ENCODE data around the gene PKM.
A peak's percentile ranks its signal among the peaks of the same experiment; 100 is the strongest.

PKM gene

GRCh38 chr15:72200395-72201237 lies 30.4 kb downstream of the PKM start:
- no peak for DNase-seq
- no peak for ATAC-seq

GRCh38 chr15:72199721-72200212 lies 31.2 kb downstream of the PKM start:
- ATAC-seq = peak; percentile 45
- peak; percentile 70 for DNase-seq

- ATAC-seq = no peak
- DNase-seq = no peak
Measured at GRCh38 chr15:72199205-72199515, 31.8 kb downstream of the PKM start.

- no peak for ATAC-seq
- peak; percentile 15 for DNase-seq
Measured at GRCh38 chr15:72198356-72199204, 32.4 kb downstream of the PKM start.

- peak; percentile 60 for ATAC-seq
- DNase-seq = peak; percentile 56
Measured at GRCh38 chr15:72197460-72198355, 33.3 kb downstream of the PKM start, which contains the start of gene GRAMD2A. Gene GRAMD2A, minus strand, starts transcription at chr15:72197787.

- ATAC-seq (no peak), DNase-seq (peak; percentile 20)
Measured at GRCh38 chr15:72197041-72197459, 33.9 kb downstream of the PKM start.

- ATAC-seq (no peak), DNase-seq (no peak)
Measured at GRCh38 chr15:72196409-72197040, 34.5 kb downstream of the PKM start.

- ATAC-seq = no peak
Measured at GRCh38 chr15:72195101-72195511, 35.9 kb downstream of the PKM start.

GRCh38 chr15:72193836-72194396 lies 37.1 kb downstream of the PKM start:
- no peak for DNase-seq
- ATAC-seq = no peak

More at GRCh38 chr15:72195101-72195511, 35.9 kb downstream of the PKM start:
- no peak for DNase-seq

GRCh38 chr15:72192416-72192815 lies 38.6 kb downstream of the PKM start:
- ATAC-seq (no peak), DNase-seq (no peak)

GRCh38 chr15:72189250-72189902 lies 41.6 kb downstream of the PKM start:
- DNase-seq (no peak), ATAC-seq (no peak)

- DNase-seq (no peak), ATAC-seq (peak; percentile 14)
Measured at GRCh38 chr15:72184165-72184811, 46.7 kb downstream of the PKM start.

GRCh38 chr15:72183781-72184164 lies 47.2 kb downstream of the PKM start:
- ATAC-seq (no peak), DNase-seq (no peak)

GRCh38 chr15:72182673-72183072 lies 48.3 kb downstream of the PKM start:
- no peak for ATAC-seq

GRCh38 chr15:72182244-72182643 lies 48.7 kb downstream of the PKM start:
- ATAC-seq (no peak), DNase-seq (no peak)

More at GRCh38 chr15:72182673-72183072, 48.3 kb downstream of the PKM start:
- no peak for DNase-seq

GRCh38 chr15:72180761-72181324 lies 50.1 kb downstream of the PKM start:
- no peak for DNase-seq
- no peak for ATAC-seq

- no peak for DNase-seq
- ATAC-seq = no peak
Measured at GRCh38 chr15:72179950-72180581, 50.9 kb downstream of the PKM start.

GRCh38 chr15:72178976-72179585 lies 51.9 kb downstream of the PKM start:
- DNase-seq (no peak), ATAC-seq (no peak)

- ATAC-seq (no peak), DNase-seq (no peak)
Measured at GRCh38 chr15:72176743-72177142, 54.2 kb downstream of the PKM start.
